T-helper 9 cell (primary cell): ENCODE data around the gene PSME3IP1.

ENCODE experiments used
- DNase-seq: peaks from one replicate; pipeline ENCODE4 v3.0.0-alpha.2; 2020

The PSME3IP1 gene

DNA sequence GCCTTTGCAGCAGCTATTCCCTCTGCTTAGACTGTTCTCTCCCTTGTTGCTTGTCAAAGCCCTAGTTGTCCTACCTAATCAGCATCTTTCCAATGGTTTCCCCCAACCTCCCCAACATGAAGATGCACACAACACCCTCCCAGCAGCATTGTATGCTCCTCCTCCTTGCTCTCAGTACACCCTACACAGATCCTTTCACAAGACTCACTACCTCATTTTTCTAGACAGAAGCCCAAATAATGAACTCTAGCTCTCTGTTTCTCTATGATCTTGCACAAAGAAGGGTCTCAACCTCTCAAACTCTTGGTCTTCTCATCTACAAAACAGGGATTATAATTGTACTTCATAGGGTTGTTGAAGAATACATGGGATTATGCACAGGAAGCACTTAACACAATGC is 19.4 kb downstream of the PSME3IP1 start:
- no peak for DNase-seq

DNA sequence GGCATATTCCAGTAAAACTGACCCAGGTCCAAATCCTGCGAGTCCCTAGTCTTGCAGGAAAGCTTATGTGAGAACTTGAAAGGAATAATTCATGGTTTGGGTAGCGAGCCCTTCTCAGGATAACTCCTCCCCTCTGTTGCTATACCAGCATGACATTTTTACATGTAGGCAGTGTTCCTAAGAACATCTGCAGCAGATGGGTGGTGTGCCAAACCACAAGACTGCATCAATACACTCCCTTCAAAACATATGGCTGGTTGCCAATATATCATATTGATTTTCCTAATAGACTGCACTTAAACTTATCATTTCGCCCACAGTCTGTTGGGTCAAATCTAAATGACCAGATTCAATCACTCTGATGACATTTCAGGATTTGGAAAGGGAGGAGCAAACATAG is 19.9 kb downstream of the PSME3IP1 start:
- DNase-seq, result no peak

GRCh38 chr16:57165483-57165882 is 20.4 kb downstream of the PSME3IP1 start:
- DNase-seq, result no peak

- no peak for DNase-seq
Measured at GRCh38 chr16:57163842-57164241, 22.0 kb downstream of the PSME3IP1 start.

GRCh38 chr16:57159447-57159846 is 26.4 kb downstream of the PSME3IP1 start:
- DNase-seq, result no peak

DNA sequence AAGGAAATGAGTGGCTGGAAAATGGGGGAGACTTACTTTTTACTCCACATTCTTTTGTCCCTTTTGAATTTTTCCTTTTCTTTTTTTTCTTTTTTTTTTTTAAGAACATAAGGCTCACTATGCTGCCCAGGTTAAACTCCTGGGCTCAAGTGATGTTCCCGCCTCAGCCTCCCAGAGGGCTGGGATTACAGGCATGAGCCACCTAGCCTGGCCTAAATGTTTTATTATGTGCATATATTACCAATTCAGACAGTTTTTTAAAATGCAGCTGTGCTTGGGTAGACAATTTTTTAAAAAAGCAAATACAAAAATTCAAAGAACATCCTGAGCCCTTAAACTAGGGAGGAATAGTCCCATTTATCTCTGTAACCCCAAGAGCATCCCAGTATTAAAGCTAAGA is 28.3 kb downstream of the PSME3IP1 start:
- DNase-seq, result no peak

- no peak for DNase-seq
Measured at GRCh38 chr16:57156351-57156703, 29.5 kb downstream of the PSME3IP1 start.

GRCh38 chr16:57155702-57156350 is 30.0 kb downstream of the PSME3IP1 start:
- no peak for DNase-seq

DNA sequence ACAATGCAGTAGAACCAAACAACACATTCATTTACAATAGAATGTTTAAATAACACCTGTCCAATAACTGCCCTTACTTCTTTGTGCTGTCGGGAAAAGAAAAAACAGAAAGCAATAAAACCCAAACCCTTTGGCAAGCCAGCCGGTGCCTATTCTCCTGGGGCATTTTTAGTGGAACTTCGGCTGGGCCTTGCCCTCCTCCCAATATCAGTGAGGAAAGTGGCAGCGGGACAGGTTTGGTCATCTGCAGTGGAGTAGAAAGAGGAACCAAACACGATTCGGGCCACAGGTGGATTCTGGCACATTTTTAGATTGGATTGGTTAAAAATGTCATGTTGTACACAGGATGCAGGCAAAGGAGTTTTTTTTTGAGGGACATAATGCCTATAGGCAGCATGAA is 32.0 kb downstream of the PSME3IP1 start:
- DNase-seq, result no peak

DNA sequence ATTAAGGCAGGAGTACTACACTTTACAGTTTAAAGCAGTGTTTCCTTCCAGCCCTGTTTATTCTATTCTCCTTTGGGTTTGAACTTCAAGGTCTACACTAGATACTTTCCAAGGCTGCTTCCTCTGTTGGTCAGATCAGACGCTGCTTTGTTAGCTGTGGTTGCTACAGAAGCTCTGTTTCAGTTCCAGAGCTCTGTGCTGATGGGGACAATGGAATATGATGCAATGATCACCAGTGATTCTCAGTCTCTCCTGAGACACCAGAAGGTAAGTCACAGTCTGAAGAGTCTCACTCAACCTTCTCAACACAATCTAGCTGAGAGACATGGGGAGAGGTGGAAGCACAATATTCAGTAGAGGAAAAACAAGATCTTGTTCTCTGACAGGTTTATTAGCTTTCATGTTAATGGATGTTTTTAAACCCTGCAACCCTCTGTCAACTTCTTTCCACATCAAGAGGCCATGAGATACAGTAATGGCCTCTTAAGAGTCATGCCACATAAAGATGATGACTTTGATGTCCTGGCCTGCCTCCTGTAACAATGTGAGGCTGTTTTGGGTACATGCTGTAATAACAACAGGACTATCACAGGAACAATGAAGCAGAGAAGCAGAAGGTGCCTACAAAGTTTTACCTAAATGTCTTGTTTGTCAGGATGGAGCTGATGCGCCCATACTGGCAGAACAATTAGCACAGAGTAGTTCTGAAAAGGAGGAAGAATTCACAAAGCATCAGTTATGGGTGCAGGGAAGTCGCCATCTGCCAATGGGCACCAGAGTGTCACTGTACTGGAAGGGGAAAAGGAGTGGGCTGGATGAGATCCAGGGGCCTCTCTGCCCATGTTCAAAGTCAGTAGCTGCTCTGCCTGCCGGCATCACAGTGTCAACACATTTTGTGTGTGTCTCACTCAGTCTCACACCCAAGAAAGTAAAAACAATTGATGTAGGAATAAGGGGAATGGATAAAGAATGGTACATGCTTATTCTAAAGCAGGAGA is 33.4 kb downstream of the PSME3IP1 start:
- DNase-seq, result no peak

- DNase-seq, result no peak
Measured at GRCh38 chr16:57151369-57151768, 34.5 kb downstream of the PSME3IP1 start.

DNA sequence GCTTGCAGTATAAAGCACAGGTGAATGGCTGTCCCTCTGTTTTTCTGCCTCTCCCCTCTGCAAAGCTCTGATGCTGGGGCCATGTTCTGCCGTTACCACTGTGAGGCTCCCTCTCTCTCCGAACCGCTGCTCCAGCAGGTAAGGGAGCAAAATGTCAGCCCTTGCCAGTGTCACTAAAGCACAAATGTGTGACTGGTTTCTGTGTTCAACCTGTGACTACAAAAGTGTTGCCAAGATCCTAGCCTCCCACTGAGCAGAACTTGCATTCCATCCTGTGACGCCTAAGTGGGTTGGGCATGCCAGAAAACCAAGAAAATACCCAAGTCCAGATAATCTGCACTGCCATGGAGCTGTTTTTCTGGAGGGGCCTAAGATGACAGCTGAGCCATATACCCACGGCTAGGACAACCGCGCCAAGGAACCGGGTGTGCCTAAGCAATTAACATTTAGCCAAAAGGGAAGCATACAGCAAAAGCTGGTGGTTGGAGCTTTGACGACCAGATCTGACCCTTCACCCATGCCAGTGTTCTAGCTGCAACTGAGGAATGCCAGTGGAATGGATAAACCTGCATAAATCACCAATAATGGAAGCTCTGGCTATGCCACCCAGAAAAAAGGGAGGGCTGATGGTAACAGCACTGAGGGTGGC is 35.0 kb downstream of the PSME3IP1 start:
- DNase-seq, result no peak

- no peak for DNase-seq
Measured at GRCh38 chr16:57149391-57149790, 36.4 kb downstream of the PSME3IP1 start.

GRCh38 chr16:57148481-57148880 is 37.4 kb downstream of the PSME3IP1 start:
- DNase-seq, result no peak

DNA sequence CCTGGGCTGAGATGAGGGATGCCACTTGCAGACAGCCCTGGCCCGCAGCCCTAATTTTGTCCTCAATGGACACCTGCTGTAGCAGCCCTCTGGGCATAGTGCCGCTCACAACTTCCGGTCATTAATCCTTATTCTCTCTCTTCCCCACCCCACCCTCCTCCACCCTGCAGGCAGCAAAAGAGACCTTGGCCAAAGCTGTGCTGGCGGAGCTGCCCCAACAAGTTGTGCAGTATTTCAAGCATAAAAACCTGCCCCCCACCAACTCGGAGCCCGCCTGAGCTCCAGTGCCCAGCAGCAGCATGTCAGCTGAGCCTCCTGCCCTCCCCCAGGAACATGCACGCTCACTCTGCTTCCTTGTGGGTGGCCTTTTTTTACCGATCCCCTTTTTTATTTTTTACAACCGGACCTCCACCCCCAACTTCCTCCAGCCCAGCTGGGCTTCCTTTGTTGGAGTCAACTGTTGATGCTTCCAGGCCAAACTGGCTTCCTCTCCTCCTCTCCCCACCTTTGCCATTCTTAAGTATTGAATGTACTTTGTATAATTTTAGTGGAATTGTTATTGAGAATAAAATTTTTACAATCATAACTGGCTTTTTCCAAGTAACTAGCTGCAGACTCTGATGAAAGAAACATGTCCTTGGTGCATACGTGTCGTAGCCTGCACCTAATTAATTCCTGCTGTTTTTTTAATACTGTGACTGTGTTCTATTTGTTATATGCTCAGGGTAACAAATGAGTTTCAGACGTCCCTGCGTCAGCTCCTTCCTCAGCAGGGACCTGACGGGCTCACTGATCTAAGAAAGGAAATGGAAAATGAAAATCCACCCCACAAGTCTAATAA is 38.2 kb downstream of the PSME3IP1 start:
- DNase-seq, result no peak

DNA sequence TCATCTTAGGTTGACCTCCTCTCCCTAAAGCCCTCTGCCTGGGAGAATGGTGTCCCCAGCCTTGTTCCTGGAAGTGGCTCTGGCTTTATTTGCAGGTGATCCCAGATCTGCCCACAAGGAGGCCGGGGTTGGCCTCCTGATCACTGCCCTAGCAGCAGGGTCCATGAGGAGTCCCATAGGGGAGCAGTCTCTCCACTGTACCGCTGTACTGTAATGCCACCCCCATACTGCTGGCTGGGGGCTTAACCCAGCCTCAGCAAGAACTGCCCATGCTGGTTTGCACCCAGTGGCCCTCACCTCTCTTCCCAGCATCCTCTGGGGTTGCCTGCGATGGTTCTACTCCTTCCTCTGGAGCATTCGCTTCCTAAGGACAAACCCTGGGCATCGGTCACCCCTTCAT is 39.1 kb downstream of the PSME3IP1 start:
- no peak for DNase-seq

DNA sequence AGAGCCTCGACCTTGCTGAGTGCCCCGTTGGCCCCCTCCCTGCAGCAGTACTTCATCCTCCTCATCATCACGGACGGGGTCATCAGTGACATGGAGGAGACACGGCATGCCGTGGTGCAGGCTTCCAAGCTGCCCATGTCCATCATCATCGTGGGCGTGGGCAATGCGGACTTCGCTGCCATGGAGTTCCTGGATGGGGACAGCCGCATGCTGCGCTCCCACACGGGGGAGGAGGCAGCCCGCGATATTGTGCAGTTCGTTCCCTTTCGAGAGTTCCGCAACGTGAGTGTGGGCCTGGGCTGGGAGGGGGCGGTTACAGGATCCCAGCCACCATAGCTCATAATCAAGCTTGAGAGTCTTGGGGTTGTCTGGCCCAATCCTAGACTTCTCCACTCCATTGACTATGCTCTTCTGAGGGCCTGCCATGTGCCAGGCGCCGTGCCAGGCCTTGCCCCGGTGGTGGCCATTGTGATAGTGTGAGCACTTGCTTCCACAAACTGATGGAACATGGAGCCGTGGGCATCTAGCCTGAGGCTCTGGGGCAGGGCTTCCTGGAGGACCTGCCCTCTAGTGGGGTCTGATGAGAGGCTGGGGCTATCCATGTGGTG is 39.7 kb downstream of the PSME3IP1 start:
- DNase-seq, result no peak

- DNase-seq, result no peak
Measured at GRCh38 chr16:57145046-57146021, 40.5 kb downstream of the PSME3IP1 start.

- DNase-seq, result no peak
Measured at GRCh38 chr16:57144027-57144426, 41.8 kb downstream of the PSME3IP1 start.

- DNase-seq, result no peak
Measured at GRCh38 chr16:57143149-57143921, 42.5 kb downstream of the PSME3IP1 start.
